MM.1S (cell line): ENCODE data around the gene ENTPD2.

Experiments
- EZH2 ChIP-seq: fragments of 300-600 bp; sonication (generic); optimal IDR thresholded peaks from 2 replicates; pipeline ENCODE3; 2017; ENCODE audit warnings: low read depth, mild to moderate bottlenecking, antibody characterized with exemption, low read length, mixed read lengths
- TF ChIP-seq, protein P1 (sequence below): fragments of 300-600 bp; sonication (generic); IDR thresholded peaks from 2 replicates; pipeline ENCODE4 v1.5.1; 2016; ENCODE audit warnings: antibody characterized with exemption, low read length, mixed read lengths

DNA sequence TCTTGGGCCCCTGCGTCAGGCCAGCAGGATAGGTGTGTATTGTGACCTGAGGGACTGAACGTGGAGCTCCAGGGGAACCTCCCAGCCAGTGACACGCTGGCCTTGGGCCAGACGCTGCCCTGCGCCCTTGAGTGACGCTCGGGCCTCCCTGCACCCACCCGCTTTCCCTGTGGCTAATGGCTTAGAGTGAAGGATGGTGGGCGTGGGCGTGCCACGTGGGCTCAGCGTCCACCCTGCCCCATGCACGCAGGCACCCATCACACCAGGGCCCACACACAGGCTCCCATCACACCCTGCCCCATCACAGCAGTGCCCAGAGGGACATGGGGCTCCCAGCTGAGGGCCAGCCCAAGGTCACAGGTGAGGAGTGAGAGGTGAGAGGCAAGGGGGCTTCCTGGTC lies 16.8 kb downstream of the ENTPD2 start:
- TF ChIP-seq, protein P1, sequence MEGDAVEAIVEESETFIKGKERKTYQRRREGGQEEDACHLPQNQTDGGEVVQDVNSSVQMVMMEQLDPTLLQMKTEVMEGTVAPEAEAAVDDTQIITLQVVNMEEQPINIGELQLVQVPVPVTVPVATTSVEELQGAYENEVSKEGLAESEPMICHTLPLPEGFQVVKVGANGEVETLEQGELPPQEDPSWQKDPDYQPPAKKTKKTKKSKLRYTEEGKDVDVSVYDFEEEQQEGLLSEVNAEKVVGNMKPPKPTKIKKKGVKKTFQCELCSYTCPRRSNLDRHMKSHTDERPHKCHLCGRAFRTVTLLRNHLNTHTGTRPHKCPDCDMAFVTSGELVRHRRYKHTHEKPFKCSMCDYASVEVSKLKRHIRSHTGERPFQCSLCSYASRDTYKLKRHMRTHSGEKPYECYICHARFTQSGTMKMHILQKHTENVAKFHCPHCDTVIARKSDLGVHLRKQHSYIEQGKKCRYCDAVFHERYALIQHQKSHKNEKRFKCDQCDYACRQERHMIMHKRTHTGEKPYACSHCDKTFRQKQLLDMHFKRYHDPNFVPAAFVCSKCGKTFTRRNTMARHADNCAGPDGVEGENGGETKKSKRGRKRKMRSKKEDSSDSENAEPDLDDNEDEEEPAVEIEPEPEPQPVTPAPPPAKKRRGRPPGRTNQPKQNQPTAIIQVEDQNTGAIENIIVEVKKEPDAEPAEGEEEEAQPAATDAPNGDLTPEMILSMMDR, result no peak
- TF ChIP-seq EZH2, result no peak
